ENCODE results near the gene NUDT1.
A peak's percentile ranks its signal among the peaks of the same experiment; 100 is the strongest.

Gene NUDT1

GRCh38 chr7:2243458-2243857, 1.4 kb downstream of the NUDT1 start:
- no peaks in the 10 kb centered on the region for H3K27me3 ChIP-seq (ENCODE audit: low read length)
- H3K4me2 ChIP-seq (ENCODE audit: low read depth, low read length, poor library complexity, severe bottlenecking) = peak overlapping the region; percentile 84
- H3K27ac ChIP-seq (ENCODE audit: low read depth, low read length) = no peak overlapping the region
- peaks cover 5% of the 10 kb centered on the region; the same call in 1 of the 2 replicates for H3F3A ChIP-seq (ENCODE audit: insufficient read depth)
- H3K9me2 ChIP-seq (replicated peaks; ENCODE audit: insufficient read depth, low read length) = no peaks in the 10 kb centered on the region
- no peaks in the 10 kb centered on the region for H3K9me3 ChIP-seq (ENCODE audit: insufficient read depth, low read length)
- H3K36me3 ChIP-seq (ENCODE audit: low read length) = no peaks in the 10 kb centered on the region
- peak overlapping the region; percentile 100 for H3K9ac ChIP-seq (ENCODE audit: low read length)
- TF ChIP-seq, protein P1, sequence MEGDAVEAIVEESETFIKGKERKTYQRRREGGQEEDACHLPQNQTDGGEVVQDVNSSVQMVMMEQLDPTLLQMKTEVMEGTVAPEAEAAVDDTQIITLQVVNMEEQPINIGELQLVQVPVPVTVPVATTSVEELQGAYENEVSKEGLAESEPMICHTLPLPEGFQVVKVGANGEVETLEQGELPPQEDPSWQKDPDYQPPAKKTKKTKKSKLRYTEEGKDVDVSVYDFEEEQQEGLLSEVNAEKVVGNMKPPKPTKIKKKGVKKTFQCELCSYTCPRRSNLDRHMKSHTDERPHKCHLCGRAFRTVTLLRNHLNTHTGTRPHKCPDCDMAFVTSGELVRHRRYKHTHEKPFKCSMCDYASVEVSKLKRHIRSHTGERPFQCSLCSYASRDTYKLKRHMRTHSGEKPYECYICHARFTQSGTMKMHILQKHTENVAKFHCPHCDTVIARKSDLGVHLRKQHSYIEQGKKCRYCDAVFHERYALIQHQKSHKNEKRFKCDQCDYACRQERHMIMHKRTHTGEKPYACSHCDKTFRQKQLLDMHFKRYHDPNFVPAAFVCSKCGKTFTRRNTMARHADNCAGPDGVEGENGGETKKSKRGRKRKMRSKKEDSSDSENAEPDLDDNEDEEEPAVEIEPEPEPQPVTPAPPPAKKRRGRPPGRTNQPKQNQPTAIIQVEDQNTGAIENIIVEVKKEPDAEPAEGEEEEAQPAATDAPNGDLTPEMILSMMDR (IDR thresholded peaks at IDR 0.05; ENCODE audit: insufficient read depth, low read length, poor library complexity, severe bottlenecking) = no peak
- TF ChIP-seq EZH2phosphoT487 (conservative IDR thresholded peaks at IDR 0.05; ENCODE audit: low read length) = no peak
- H3K79me2 ChIP-seq (ENCODE audit: insufficient read depth, low read length) = peaks cover 42% of the 10 kb centered on the region
- no peak overlapping the region for H3K4me3 ChIP-seq (ENCODE audit: insufficient read depth, low read length, poor library complexity, severe bottlenecking)
- H4K20me1 ChIP-seq (ENCODE audit: low read depth, low read length) = no peaks in the 10 kb centered on the region
- no peak overlapping the region for H2AFZ ChIP-seq (ENCODE audit: low read depth, low read length, severe bottlenecking)

DNA sequence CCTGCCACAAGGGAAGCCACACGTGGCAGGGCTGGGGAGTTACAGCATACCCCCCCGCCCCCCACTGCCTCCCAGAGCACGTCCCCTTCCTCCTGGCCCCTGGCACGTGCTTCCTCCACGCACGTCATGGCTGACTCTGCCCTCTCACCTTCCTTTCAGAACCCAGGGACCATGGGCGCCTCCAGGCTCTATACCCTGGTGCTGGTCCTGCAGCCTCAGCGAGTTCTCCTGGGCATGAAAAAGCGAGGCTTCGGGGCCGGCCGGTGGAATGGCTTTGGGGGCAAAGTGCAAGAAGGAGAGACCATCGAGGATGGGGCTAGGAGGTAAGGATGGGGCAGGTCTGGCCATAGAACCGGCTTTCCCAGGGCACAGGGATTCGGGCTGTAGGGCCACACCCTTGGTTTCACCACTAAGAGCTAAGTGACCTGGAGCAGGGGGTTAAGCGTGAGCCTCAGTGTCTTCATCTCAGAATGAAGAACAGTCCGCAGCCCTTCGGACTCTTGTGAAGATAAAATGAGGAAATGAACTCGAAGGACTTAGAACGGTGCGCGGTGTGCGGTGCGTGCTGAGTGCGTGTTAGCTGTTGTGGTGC, 2.5 kb downstream of the NUDT1 start:
- no peak overlapping the region for H3K4me3 ChIP-seq (ENCODE audit: insufficient read depth, low read length, poor library complexity, severe bottlenecking)
- no peak overlapping the region for H3K27ac ChIP-seq (ENCODE audit: low read depth, low read length)
- no peaks in the 10 kb centered on the region for H4K20me1 ChIP-seq (ENCODE audit: low read depth, low read length)
- TF ChIP-seq EZH2phosphoT487 (conservative IDR thresholded peaks at IDR 0.05; ENCODE audit: low read length) = no peak
- TF ChIP-seq, protein P1 (IDR thresholded peaks at IDR 0.05; ENCODE audit: insufficient read depth, low read length, poor library complexity, severe bottlenecking) = no peak
- no peaks in the 10 kb centered on the region for H3K9me3 ChIP-seq (ENCODE audit: insufficient read depth, low read length)
- no peak overlapping the region for H2AFZ ChIP-seq (ENCODE audit: low read depth, low read length, severe bottlenecking)
- H3K9me2 ChIP-seq (replicated peaks; ENCODE audit: insufficient read depth, low read length) = no peaks in the 10 kb centered on the region
- H3K36me3 ChIP-seq (ENCODE audit: low read length) = no peaks in the 10 kb centered on the region
- peaks cover 42% of the 10 kb centered on the region for H3K79me2 ChIP-seq (ENCODE audit: insufficient read depth, low read length)
- no peak overlapping the region for H3K9ac ChIP-seq (ENCODE audit: low read length)
- H3K27me3 ChIP-seq (ENCODE audit: low read length) = no peaks in the 10 kb centered on the region
- no peak overlapping the region for H3K4me2 ChIP-seq (ENCODE audit: low read depth, low read length, poor library complexity, severe bottlenecking)
- 0 out of 2 replicates have a peak, but pooled peaks cover 5% of the 10 kb centered on the region for H3F3A ChIP-seq (ENCODE audit: insufficient read depth)

- Histone ChIP-seq H3K36me3 (ENCODE audit: low read length) (no peaks in the 10 kb centered on the region), H3K27me3 (ENCODE audit: low read length) (no peaks in the 10 kb centered on the region), H3K4me2 (ENCODE audit: low read depth, low read length, poor library complexity, severe bottlenecking) (no peak overlapping the region), H3F3A (ENCODE audit: insufficient read depth) (no peaks in the 10 kb centered on the region), H3K27ac (ENCODE audit: low read depth, low read length) (no peak overlapping the region), H3K4me3 (ENCODE audit: insufficient read depth, low read length, poor library complexity, severe bottlenecking) (no peak overlapping the region), H3K9me2 (replicated peaks; ENCODE audit: insufficient read depth, low read length) (no peaks in the 10 kb centered on the region), H2AFZ (ENCODE audit: low read depth, low read length, severe bottlenecking) (no peak overlapping the region), H4K20me1 (ENCODE audit: low read depth, low read length) (no peaks in the 10 kb centered on the region), H3K9ac (ENCODE audit: low read length) (no peak overlapping the region), H3K79me2 (ENCODE audit: insufficient read depth, low read length) (peaks cover 28% of the 10 kb centered on the region), H3K9me3 (ENCODE audit: insufficient read depth, low read length) (no peaks in the 10 kb centered on the region)
- TF ChIP-seq, protein P1 (IDR thresholded peaks at IDR 0.05; ENCODE audit: insufficient read depth, low read length, poor library complexity, severe bottlenecking) = no peak
- no peak for TF ChIP-seq EZH2phosphoT487 (conservative IDR thresholded peaks at IDR 0.05; ENCODE audit: low read length)
These were observed 4.1 kb downstream of the NUDT1 start for GRCh38 chr7:2245883-2246675.

Data from SU-DHL-6 (cell line).